HG03196 (cell line): Measurements from ENCODE around the gene DNAJC16.
"Not testable (repeated sequence)": the region's sequence is repeated elsewhere in the genome, so short reads cannot be mapped to it uniquely, and the experiment has no call there.

Experiments
- ATAC-seq: cut with Tn5 transposase; IDR thresholded peaks from one replicate; pipeline ENCODE4 v1.9.1; 2021; ENCODE audit not compliant: unreplicated experiment

DNAJC16 gene

GRCh38 chr1:15578921-15579682, 52.5 kb downstream of the DNAJC16 start:
- ATAC-seq: no peak

GRCh38 chr1:15579683-15580047, 53.0 kb downstream of the DNAJC16 start:
- ATAC-seq: peak; percentile 46

GRCh38 chr1:15583016-15583706, 56.5 kb downstream of the DNAJC16 start:
- no peak for ATAC-seq

- peak; percentile 39 for ATAC-seq
Observed at GRCh38 chr1:15584489-15585363, 58.1 kb downstream of the DNAJC16 start, which contains the start of gene AGMAT. Gene AGMAT (minus strand): TSS chr1:15585051. CDS start chr1:15584967, 84 bp downstream.

- ATAC-seq: no peak
Observed at GRCh38 chr1:15592285-15592684, 65.6 kb downstream of the DNAJC16 start.

GRCh38 chr1:15595809-15596617, 69.4 kb downstream of the DNAJC16 start:
- no peak for ATAC-seq

GRCh38 chr1:15598436-15598835, 71.8 kb downstream of the DNAJC16 start:
- ATAC-seq: no peak

GRCh38 chr1:15603050-15603965, 76.7 kb downstream of the DNAJC16 start:
- peak; percentile 90 for ATAC-seq

GRCh38 chr1:15603966-15604282, 77.3 kb downstream of the DNAJC16 start:
- not testable (repeated sequence) for ATAC-seq

- not testable (repeated sequence) for ATAC-seq
Observed at GRCh38 chr1:15604400-15604799, 77.8 kb downstream of the DNAJC16 start.

- no peak for ATAC-seq
Observed at GRCh38 chr1:15605398-15606383, 79.0 kb downstream of the DNAJC16 start.

- no peak for ATAC-seq
Observed at GRCh38 chr1:15609631-15610030, 83.0 kb downstream of the DNAJC16 start.

GRCh38 chr1:15610167-15610566, 83.5 kb downstream of the DNAJC16 start:
- ATAC-seq: no peak

- peak; percentile 17 for ATAC-seq
Observed at GRCh38 chr1:15616373-15617172, 89.9 kb downstream of the DNAJC16 start.

- peak; percentile 70 for ATAC-seq
Observed at GRCh38 chr1:15617173-15618076, 90.8 kb downstream of the DNAJC16 start, which contains the start of gene DDI2. Gene DDI2 (plus strand): TSS chr1:15617458. CDS start chr1:15617671, 213 bp downstream.

GRCh38 chr1:15618077-15618654, 91.5 kb downstream of the DNAJC16 start:
- ATAC-seq: peak; percentile 32
